Activated CD4-positive, alpha-beta T cell treated with anti-CD3 and anti-CD28 coated beads, Interleukin-2, amount 50 U/mL, for 4 hours (primary cell): ENCODE results near the gene CBY2.

ENCODE experiments used
- DNase-seq, 2 experiments: peaks; one replicate each; pipeline ENCODE4 v3.0.0-alpha.2; 2020

Gene CBY2

DNA sequence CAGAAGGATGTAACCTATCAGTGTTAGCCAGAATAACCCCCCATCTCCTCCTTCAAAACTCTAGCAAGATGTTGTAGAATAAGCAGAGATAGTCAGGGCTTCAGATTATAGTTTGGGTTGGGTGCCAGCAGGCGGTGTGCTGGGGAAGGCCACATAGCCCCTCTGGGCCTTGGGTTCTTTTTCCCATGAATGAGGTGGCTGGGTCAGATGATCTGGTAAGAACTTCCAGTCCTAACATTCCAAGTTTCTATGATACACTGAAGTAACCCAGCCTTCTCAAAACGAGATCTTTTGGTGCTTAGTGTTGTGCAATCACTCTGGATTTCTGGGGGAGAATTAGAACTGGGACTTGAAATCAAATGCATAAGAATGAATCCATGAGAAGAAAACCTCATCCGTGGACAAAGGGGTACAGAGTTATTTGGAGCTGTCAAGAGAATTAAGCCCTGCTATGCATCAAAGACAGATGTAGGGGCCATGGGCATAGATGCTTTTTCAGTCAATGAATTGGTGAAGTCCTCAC, 810 bp downstream of the CBY2 start:
- DNase-seq, result no peak

DNA sequence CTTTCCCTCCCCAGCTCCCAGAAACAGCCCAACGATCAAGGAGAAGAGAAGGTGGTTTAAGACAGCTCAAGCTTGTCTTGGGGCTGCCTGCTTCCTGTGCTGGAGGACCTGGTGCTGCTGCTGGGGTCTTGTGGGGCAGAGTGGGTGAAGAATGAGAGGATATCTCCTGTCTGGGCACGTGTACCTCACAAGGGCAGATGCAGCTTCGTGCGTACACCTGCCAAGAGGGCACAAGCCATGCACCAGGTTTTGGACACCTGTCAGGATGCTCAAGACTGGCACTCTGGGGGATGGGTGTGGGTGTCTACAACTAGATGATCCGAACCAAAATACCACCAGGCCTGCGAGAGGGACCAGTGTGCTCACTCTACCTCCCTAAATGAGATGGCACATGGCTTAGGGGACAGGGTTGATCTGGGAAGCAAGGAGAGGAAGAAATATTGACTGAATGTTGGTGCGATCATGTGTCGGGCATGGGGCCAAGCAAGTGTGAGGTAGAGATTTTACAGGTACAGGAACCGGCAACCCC, 2.2 kb downstream of the CBY2 start:
- DNase-seq, result no peak

DNA sequence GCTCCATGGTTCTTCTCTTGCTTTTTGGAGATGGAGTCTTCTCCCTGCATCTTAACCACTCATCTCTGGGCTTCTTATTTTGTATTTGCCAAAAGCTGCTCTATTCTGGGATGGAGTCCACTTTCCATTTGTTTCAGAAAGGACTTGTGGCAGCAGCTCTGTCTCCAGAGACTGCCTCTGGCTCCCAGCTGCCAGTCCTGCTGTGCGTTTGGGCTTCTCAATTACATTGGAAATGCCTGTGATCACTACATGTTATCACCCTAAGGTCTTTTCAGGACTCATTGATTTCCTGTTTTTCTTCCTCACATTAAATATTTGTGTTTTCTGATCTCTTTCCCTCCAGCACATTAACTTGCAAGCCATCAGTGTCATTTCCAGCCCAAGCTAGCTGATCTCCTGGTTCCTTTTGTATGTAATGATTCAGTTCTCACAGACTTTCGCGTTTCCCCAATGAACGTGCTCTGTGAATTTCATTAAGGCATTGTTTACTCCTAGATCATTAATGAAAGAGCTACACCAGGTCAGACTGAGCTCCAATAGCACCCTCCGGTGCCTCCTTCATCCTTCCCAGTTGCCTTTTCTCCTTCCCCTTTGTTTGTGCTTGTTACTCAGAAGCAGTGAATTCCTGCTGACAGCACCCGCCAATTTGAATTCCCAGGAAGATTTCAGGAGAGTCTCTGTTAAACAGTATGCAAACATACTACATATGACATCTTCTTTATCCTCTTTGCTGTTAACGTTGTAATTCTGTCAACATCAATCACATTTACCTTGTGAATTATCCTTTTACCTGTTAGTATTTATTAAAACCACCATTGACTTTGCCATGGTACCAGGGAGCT, 3.0 kb downstream of the CBY2 start:
- DNase-seq, result no peak

DNA sequence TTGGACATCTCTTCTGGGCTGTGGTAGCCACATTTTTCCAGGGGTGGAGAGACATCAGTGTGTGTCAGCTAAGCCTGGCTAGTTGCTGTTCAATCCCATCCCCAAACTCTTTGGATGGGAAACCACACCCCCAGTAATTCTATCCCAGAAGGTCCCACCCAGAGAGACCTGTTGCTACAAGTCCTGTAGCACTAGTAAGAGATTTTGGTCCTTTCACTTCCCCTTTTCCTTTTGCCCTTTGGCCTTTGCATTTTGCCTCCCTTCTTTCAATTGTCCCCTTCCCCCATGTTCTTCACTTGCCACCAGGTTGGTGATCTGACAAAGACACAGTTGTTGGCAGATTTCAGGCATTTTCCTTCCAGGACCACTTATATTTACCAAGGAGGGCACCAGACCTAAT, 3.8 kb downstream of the CBY2 start:
- DNase-seq, result no peak

DNA sequence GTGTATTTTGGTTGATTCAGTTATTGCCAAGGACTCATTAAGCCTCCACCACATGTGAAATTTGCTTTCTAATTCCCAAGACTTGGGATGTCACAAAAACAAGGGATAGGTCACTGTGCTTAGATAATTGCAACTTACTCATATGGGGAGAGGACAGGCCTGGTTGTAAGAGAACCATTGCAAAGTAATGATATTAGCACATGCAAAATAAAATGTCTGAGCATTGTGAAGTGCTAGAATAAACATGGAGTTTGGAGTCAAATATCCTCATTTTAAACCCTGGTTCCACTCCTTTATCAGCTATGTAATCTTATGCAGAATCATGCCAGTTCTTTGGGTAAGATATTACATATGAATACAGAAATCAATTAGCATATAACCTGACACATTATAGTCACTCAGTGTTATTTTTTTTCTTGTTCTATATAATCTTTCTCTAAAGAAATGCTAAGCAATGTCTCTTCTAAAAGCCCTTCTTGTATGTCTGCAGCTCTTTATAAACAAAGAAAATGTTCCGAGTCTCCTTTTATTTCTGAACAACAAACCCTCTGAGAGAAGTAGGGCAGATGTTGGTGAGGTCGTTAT, 5.5 kb downstream of the CBY2 start:
- DNase-seq, result no peak

DNA sequence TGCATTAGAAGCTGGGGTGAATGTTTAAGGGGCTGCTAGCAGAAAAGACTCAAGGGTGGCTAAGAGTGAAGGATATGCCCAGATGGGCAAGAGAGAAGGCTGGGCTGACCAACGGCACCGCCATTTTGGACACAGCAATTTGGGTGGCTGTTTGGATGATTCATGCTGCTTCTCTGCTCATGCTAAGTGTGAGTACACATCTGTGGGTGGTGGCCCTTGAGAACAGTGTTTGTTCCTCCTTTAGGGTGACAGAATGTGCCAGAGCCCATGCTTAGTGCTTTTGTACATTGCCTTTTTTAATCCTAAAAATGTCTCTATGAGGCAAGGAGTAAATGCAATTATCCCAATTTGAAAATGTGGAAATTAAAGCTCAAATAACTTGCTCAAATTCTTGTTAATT, 9.8 kb downstream of the CBY2 start:
- DNase-seq, result no peak

DNA sequence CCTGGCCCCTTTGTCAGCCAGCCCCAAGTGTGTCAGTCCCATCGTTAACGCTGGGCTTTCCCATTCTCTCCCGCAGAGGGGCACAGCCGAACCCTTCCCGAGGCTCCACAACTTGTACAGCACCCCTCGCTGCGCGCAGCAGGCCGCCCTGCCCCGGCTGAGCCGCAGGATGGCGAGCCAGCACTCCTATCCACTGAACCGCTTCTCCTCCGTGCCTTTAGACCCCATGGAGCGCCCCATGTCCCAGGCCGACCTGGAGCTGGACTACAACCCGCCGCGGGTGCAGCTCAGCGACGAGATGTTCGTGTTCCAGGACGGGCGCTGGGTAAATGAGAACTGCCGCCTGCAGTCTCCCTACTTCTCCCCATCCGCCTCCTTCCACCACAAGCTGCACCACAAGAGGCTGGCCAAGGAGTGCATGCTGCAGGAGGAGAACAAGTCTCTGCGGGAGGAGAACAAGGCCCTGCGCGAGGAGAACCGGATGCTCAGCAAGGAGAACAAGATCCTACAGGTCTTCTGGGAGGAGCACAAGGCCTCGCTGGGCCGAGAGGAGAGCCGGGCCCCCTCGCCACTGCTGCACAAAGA, 11.1 kb downstream of the CBY2 start:
- no peak for DNase-seq

DNA sequence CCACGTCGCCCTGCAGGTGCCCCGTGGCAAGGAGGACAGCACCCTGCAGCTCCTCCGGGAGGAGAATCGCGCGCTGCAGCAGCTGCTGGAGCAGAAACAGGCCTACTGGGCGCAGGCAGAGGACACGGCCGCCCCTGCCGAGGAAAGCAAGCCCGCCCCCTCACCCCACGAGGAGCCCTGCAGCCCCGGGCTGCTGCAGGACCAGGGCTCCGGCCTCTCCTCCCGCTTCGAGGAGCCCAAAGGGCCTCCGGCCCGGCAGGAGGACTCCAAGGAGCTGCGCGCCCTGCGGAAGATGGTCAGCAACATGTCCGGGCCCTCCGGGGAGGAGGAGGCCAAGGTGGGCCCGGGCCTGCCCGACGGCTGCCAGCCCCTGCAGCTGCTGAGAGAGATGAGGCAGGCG, 11.6 kb downstream of the CBY2 start:
- DNase-seq, result no peak

DNA sequence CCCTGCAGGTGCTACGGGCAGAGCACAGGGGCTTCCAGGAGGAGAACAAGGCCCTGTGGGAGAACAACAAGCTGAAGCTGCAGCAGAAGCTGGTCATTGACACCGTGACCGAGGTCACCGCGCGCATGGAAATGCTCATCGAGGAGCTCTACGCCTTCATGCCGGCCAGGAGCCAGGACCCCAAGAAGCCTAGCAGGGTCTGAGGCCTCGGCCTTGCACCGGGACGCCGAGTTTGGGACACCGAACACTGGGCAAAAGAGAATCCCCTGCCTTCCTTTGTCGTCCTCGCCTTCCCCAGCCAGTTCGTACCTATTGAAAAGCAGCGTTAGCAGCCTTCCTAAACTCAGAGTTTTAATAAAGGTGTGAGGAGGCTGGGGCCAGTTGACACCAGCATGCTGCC, 12.1 kb downstream of the CBY2 start:
- DNase-seq, result no peak

DNA sequence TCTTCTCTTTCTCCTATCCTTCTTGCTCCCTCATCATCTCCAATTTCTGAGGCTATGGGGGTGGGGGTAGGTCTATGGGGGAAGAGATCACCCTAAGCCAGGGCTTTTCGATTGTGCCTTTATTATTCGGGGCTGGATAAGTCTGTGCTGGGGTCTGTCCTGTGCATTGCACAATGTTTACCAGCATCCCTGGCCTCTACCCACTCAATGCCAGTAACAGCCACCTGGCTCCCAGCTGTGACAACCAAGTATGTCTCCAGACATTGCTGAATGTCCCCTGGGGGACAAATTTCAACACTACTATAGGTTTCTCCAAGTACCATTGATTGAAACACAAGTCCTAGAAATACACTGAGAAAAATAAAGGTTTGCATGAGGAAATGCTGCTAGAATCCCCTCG, 13.2 kb downstream of the CBY2 start:
- no peak for DNase-seq

DNA sequence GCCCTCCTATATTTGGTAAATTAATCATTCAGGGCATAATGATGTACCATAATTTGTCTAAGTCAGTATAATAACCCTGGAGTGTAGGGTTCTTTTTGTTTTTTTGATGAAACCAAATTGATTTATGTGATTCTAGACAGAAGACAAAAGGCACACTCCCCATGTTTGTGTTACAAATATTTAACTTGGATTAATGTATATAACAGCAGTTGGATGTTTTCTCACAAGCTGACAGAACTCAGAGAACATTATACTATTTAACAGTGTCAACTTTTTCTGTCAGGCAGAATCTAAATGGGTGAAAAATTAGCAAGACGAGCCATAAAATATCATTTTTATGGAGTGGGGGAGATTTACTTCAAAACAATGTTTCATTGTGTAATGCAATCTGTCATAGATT, 15.2 kb downstream of the CBY2 start:
- DNase-seq, result no peak

DNA sequence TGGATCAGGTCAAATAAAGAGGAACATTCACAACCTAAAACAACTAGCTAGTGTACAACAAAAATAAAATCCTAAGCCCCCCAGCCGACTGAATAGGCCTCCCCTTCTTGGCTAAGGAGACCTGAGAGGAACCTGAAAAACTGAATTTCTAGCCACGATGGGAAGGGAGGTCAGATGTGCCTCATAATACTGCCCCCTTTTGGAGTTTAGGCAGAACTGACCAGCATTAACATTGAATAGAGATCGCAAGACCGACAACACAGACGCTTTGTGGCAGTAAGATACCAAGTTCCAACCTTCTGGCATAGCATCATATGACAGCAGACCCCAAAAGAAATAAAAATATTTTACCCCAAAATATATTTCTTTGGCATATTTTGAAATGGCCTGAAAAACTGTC, 15.9 kb downstream of the CBY2 start:
- no peak for DNase-seq

DNA sequence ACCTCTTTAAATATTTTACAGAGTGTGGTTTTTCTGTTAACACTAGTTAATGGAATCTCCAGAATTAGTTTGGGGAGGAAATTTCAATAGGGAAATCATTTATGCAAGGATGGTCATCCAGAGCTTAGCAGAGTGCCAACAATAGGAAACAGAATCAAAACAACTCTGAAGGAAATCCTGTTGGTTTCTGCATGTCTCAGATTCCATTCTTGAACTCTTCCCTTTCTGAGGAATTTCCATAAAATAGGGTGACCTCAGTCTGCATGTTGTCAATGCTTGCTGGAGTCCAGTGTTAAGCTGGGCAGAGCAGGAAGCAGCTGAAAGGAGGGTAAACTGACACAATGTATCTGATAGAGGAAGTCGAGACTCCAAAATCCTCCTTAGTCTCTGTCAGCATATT, 16.9 kb downstream of the CBY2 start:
- no peak for DNase-seq

DNA sequence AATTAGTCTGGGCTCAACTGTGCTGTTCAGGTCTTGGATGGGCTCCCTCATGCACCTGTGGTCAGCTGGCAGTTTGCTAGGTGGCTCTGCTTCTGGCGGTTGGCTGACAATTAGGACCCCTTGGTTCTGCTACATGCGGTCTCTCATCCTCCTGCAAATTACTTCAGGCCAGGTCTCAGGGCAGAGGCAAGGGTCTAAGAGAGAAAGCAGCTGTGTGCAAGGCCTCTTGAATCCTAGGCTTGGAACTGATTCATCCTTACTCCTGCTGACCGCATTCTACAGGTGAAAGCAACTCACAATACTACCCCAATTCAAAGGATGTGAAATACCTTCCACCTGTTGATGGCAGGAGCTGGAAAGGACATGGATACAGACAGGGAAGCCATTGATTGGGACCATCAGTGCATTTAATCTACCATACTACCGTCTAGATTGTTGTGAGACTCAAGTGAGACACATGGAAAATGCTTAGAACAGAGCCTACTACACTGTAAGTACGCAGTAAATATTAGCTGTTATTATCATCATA, 19.1 kb downstream of the CBY2 start:
- no peak for DNase-seq

DNA sequence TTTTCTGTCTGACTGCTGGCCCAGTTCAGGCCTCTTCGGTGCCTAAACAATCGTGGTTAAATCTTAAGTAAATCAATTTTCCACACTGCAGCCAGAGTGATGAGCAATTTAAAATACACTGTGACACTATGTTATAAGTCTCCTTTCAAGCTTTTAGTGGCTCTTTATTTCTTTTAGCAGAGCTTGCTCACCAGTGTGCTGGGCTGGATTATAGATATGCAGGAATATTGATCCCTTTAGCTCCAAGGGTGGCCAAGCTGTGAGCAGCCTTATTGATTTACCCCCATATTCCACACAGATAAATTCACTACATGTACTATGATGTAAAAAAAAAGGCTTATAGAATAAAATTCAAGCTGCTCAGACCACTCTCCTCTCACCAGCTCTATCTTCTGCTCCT, 21.7 kb downstream of the CBY2 start:
- no peak for DNase-seq

DNA sequence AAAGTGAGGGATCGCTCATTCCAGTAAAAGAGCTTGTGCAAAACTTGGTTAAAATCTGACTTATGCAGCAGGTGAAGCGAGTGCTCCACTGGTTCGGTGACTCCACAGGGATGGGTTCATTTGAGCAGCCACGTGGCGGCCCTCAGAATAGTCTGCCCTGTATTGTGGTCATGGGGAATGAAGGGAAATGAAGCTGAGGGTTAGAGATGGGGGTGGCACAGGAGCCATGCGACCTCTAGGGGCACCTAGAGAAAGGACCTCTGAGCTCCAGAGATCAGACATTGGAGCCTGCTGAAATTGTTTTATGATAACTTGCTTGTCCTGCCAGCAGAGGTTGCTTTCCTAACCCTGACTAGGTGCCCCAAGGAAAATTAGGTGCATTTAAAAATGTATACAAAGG, 26.6 kb downstream of the CBY2 start:
- no peak for DNase-seq

DNA sequence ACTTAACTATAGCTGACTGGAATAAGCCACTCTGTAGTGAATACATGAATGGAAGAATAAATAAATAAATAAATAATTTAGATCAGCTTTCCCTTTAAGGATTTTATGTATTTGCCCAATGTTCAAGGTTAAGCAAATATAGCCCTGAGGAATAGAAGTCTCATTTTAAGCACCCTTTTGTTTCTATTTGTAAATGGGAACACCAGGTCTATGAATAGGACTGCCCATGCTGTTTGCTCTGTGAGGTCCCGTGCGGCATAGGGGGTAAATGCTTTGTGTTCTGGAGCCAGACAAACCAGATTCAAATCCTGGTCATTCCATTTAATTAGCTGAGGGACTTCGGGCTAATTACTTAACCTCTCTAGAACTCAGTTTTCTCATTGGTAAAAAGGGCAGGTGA, 29.3 kb downstream of the CBY2 start:
- no peak for DNase-seq

DNA sequence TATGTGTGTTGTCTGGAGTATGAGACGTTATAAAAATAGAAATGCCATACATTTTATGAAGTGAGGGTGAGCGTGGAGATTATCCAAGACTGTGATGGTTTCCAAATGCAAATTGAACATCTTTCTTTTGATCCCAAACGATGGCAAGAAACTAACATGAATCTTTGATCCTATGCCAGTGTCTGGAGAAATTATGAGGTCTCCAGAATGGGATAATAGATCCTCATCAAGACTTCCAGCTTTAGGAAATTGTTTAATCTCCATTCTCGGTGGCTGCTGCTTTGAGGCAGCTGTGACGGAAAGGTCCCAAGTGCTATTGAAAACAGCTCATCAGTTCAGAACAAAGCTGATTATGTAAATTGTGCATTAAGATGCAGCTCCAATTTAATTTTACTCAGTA, 30.8 kb downstream of the CBY2 start:
- no peak for DNase-seq

DNA sequence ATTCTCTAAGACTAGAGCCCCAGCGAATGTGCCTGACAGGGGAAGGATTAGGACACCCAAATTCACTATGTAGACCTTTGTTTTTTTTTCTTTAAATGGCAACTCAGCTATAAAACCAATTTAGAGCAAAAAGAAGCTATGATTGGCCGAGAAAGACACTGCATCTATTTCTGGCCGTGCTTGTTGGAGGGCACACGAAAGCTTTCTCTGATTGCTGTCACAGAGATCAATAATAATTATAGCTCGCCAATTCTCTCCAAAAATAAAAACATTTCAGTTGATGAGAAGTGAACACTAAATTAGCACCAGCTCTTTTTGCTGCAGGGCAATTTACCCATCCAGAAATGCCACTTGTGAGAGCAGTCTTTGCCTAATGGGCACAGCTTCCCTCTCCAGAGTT, 31.2 kb downstream of the CBY2 start:
- no peak for DNase-seq

DNA sequence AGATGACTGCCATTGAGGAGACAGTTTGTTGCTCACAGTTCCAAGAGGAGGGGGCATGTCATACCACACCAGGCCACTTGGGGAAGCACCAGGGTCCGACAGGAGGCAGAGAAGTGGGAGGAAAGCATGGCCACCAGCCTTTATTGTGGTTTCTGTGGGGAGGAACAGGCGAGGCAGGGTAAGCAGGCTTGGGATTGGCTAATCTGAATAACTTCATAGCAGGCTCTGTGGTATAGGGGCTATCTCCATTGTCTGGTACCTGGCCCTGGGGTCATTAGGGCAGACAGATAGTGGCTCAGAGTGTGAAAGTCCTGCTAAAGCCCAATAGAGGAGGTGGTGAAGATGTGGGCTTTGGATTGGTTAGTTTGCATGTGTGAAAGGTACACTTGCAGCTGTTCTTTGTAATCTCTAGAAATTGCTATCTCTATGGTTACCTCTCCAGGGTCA, 35.5 kb downstream of the CBY2 start:
- DNase-seq, result no peak

DNA sequence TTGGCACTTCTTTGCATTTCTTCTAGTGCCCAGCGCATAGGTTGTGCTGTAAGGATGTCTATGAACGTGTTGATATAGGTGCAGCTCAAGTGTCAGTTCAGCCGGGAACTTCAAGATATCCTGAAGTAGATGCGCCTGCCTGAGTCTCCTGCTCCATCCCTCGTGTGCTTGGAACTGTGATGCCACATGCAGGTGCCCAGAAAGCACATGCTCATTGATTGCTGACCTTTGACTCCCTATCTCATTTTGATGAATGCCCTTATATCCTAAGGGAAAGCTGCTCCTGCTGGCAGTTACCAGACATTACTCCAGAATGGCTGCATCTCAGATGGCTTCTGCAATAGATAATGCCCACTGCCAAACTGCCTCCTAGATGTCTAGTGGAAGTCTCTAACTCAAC, 40.9 kb downstream of the CBY2 start:
- DNase-seq, result no peak

DNA sequence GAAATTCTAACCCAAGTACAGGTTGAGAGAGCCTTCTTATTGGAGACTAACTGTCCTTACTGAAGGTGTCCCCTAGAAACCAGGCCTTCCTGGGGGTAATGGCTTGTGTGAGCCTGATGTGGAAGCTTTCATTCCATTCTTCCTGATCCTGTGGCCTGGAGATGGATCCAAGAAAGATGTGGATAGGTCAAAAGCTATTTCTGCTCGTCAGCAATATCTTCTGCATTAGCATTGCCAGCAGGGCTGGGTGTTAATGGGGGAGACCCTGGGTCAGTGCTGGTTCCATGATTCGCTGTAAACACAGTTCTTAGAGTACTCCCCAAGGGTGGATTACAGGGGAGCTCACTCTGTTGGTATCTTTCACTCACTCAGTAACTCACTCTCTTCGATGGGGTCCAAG, 42.9 kb downstream of the CBY2 start:
- DNase-seq, result no peak

DNA sequence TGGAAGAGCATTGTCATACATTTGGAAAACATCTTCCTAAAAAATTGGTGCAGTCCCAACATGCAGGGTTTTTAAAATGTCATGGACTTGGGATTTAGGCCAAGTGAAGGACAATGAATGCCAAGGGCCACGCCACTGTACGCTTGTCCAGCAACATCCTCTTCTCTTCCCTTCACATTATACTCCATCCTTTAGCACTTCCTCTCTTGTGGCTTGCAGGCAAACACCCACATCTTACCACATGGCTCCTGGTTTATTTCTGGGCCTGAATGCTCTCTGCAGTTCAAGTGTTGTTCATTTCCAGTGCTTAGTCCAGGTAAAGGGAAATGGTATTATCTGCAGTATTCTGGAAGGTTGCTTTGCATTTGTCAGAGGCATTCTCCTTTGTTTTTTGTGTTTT, 45.0 kb downstream of the CBY2 start:
- no peak for DNase-seq
